HG03060 (cell line): ENCODE results near the gene SHISA6.
"Not testable (repeated sequence)": the region's sequence is repeated elsewhere in the genome, so short reads cannot be mapped to it uniquely, and the experiment has no call there.

Experiments
- ATAC-seq: cut with Tn5 transposase; IDR thresholded peaks from one replicate; pipeline ENCODE4 v1.9.1; 2021; ENCODE audit warnings: low read depth, moderate number of reproducible peaks; ENCODE audit not compliant: unreplicated experiment

The SHISA6 gene

DNA sequence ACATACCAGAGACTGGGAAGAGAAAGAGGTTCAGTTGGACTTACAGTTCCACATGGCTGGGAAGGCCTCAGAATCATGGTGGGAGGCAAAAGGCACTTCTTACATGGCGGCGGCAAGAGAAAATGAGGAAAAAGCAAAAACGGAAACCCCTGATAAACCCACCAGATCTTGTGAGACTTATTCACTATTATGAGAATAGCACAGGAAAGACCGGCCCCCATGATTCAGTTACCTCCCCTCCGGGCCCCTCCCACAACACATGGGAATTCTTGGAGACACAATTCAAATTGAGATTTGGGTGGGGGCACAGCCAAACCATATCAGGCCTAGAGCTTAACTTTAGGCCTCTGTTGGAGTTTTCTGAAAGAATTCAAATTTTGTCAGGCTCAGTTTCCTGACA is 60.9 kb downstream of the SHISA6 start:
- not testable (repeated sequence) for ATAC-seq

DNA sequence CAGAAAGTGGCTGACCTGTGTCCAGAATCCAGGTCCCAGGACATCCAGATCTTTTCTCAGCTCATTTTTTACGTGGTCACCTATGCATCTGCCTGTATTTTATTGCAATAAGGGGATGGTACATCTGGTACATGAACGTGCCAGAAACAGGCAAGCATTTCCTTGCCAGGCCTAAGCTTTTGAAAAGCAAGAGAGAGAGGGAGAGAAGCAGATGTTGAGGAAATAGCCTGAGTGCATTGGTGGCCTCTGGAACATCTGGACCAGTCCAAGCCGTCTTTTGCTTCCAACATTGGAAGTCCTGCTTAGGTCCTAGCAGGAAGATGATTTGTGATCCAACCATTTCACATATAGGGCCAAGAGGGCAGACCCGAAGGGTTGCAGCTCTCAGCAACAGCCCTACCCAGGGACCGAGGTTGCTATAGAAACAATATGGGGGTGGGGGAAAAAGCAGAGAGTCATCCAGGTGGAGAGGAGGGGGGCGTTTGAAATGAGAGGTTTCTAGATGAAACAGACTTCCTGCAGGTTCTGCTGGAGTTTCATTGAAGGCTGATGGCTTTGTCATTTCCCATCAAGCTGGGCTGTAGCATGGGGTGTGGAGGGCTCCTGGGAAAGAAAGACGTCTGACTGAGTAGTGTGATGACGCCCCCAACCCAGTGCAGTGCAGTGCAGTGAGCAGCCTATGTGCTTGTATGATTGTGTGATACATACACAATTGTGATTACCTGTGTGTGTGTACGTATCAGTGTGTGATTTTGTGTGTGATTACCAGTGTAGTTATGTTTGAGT is 61.6 kb downstream of the SHISA6 start:
- no peak for ATAC-seq

DNA sequence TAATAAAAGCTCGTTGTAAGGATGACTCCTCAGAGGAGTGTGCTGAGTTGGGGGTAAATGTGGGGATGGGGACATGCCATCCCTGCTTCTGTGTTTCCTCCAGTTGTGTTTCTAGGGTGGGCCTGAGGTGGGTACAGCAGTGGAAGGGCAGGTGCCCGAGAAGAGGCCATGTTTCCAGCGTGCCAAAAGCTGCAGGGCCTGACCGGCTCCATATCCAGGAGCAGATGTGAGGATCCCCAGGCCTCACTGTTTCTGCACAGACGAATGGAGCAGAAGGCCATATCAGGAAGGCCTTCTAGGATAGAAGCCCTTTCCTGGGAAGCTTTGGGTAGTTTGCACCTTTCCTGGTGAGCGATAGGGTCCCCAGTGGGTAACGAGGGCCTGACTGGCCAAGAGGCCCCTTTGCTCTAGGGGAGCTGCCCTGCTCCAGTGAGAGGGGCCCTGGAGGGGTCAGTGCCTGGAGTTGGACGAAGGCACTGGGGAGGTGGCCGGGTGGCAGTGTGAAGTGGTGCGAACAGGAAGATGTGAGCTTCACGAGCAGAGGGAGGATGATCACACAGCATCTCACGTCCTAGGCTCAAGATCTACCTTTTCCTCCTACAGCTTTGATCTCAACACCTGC is 62.9 kb downstream of the SHISA6 start:
- no peak for ATAC-seq

DNA sequence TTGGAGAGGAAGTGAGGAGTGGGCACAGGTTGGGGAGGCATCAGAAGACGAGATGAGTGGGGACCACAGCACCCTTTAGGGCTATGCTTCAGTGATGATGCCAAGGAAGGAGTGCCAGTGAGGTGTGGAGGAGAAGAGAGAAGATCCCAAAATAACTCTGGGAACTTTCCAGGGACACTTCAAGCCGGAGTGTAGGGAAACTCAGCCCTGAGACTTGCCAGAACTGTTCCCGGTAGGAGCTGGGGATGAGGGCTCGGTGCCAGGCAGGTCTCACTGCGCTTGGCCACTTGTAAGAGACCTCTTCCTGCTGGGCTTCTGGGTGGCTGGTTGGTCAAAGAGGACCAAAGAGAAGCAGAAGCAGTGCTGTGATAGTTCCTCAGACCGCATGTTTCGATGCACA is 63.6 kb downstream of the SHISA6 start:
- ATAC-seq = no peak

DNA sequence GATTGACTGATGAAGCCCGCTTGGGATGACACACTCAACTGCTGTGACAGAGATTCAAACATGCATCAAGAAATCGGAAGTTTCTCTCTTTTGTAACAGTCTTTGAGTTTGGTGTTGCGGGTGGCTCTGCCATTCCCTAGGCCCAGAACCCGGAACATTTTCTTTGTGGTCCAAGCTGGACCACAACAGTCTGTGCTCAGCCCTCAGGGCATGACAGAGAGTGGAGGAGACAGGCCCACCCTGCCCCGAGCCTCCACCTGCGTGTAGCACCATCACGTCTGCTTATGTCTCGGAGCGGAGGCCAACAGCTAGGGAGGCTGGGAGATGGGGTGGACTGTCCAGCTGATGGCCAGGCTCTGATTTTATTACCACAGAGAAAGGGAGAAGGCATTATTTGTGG is 64.5 kb downstream of the SHISA6 start:
- no peak for ATAC-seq

DNA sequence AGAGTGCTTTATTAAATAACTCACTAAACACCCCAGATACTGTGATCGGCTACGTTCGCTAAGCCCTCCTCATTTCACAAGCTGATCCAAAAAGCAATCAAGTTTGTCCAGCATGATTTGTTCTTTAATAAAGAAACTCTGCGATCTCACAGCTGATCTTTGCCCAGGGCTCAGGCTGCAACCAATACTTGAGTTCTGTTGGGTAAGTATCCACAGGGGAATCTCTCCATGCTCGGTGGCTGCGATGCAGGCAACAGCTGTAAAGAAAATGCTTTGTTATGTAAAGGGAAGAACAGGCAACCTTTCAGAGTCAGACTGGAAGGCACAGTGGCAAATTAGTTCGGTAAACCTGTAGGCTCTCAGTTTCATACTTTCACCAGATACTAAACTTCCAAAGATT is 67.5 kb downstream of the SHISA6 start:
- ATAC-seq = no peak

DNA sequence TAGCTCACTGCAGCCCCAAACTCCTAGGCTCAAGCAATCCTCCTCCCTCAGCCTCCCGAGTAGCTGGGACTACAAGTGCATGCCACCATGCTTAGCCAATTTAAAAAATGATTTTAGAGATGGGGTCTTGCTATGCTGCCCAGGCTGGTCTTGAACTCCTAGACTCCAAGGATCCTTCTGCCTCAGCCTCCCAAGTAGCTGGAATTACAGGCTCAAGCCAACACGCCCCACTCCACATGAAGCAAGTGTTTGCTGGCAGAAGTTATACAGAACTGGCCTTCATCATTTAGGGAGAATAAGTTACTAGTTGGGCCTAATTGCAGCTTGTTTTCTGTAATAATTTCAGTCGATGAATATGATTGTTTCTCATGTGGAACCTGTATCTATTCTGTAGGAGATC is 68.0 kb downstream of the SHISA6 start:
- no peak for ATAC-seq

DNA sequence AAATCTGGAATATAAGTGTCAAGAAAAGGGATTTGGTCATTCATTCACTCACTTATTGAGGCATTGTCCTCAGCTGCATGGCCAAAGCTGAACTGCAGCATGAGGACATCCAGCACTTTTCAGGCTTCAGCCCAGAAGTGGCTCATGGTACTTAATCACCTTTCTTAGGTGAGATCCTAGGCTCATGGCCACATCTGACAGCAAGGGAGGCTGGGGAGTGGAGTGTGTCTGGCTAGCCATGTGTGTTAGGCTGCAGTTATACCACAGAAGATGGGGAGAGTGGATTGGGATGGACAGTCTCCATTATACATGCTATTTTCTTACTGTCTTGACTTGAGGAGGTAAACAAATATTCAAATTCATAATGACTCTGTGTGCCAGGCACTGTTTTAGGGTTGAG is 68.8 kb downstream of the SHISA6 start:
- no peak for ATAC-seq

DNA sequence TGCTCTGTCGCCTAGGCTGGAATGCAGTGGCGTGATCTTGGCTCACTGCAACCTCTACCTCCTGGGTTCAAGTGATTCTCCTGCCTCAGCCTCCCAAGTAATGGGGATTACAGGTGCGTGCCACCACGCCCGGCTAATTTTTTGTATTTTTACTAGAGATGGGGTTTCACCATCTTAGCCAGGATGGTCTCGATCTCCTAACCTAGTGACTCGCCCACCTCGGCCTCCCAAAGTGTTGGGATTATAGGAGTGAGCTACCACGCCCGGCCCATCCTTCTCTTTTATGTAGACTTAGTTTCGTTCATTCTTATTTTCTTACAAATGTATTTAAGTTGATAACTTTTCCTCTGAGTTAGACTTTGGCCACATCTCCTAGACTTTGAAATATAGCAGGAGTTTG is 75.4 kb downstream of the SHISA6 start:
- ATAC-seq = not testable (repeated sequence)

DNA sequence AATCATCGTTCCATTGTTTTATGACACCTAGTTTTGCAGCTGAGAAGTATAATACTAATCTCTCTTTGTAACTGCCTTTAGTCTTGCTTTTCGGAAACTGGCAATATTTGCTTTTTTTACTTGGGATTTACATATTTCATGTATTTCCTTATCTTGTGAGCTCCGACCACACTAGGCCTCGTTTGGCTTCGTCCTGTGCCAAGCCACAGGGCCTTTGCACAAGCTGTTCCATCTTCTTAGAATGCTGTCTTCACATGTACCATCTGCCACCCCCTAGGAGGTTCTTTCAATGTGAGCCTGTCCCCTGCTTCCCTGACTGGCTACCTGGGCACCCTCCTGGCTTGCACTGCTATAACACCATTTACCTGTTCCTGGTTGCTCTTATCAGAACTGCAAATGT is 77.2 kb downstream of the SHISA6 start:
- no peak for ATAC-seq

DNA sequence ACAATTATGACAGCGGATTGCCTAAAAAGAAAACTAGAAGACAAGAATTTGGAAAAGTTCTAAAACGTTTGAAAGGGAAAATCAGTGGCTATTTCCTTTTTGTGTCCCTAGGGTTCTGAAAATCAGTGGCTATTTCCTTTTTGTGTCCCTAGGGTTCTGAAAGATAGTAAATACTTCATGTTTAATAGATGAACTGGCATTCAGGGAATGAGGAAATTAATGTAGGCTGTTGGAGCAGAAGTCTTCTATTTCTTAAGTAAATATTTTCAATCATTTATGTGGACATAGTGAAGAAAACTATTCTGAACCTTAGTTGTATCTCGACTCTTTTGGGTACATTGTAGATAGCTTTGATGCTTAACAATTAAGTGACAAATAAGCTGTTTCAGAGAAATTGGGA is 78.9 kb downstream of the SHISA6 start:
- no peak for ATAC-seq

DNA sequence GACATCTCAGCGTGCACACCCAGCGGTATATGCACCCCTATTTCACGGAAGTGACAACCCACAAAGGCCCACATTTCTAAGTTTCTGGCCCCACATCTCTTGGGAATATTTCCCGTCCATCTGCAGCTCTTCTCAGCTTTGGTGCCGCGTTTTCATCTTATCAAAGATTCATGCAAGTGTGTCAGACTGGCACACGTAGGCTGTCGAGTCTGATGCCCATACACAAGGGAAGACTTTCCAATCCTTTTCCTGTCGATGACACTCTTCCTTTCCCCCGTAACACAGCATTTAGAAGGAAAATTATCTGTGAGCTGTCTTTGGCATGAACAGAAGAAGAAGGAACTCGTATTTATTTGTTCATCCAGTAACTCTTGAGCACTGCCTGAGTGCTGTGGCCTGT is 83.0 kb downstream of the SHISA6 start:
- no peak for ATAC-seq

DNA sequence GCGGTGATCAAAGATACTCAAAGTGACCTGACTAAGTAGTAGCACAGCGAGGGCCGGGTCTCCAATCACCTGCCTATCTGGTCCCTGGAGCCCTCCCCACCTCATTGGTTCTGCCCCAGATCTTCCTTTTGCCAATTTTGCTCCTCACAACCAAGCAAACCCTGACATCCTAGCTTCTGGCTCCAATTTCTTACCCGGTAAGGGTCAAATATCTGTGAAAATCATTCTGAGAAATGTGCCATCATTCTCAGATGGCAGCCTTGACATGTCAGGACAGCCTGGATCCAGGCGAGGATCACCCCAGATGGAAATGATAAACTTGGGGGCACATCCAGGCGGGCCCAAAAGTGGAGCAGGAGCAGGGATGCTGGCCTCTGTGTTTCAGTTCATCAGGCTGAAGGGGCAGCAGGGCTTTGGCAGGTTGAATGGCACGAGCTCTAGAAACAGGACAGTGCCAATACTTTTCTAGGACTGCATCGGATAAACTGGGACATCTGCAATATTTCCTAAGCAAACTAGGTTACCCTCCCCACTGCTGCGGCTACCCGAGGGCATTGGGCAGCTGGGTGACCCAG is 83.9 kb downstream of the SHISA6 start:
- ATAC-seq = no peak

DNA sequence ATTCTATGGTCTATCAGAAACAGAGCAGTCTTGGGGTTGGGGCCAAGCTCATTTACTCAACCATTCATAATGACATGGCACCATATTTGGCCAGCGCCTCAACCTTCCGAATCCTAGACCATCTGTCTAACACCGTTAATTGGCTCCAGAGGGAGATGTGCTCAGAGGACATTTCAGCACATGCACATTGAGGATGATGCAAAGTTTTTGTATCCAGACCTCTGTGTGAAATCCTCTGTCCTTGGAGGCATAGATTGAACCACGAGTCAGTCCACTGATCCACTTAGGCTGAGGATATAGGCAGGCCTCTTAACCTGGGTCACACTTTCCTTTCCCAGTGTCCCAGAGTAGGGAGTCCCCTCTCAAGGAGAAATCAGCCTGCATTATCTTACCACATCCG is 85.5 kb downstream of the SHISA6 start:
- no peak for ATAC-seq

DNA sequence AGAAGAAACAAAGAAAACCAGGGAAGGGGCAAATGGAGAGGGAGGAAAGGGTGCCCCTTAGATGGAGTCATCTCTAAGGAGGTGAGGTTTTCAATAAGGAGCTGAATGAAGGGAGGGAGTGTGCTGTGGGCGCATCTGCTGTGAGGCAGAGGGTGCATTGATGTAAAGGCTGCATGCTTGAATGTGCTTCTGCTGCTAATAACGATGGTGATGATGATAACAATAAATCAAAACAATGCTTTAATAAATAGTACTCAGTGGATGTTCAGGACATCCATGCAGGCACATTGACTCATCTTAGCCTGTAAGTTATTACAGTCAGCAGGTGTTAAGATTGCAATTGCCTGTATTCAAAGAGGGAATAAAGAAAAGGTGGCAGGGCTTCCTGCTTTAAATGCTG is 87.8 kb downstream of the SHISA6 start:
- ATAC-seq = no peak

DNA sequence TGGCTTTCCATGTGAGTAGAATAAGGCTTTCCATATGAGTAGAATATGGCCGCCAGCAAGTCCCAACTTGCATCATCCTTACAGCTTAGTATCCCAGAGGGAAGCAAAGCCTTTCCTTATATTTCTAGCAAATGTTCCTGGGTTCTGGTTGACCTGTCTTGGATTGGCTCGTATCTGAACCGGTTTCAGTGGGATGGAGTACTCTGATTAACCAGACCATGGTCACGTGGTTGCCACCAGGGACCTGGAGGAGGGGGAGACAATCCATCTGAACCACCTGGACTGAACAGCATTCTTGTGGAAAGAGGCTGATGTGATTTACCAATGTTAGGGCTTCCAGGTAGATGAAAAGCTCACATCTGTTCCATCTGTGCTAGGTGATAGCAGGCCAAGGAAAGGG is 89.0 kb downstream of the SHISA6 start:
- no peak for ATAC-seq

DNA sequence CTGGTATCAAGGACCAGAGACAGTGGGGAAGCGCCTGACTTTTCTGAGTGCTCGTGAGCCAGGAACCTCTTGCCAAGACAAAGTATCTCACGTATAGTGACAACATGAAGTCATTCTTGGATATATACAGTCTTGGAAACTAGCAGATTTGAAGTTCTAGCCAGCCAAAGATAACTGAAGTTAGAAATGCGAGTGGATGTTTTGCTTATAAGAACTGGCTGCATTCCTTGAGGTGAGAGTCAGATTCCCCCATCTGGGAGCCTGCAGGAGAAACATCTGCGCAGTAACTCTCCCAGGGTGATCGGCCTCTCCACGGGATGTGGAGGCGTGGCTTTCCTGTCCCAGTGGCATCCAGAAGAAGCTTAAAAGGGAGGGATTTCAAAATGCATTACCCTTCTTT is 89.8 kb downstream of the SHISA6 start:
- ATAC-seq = no peak

DNA sequence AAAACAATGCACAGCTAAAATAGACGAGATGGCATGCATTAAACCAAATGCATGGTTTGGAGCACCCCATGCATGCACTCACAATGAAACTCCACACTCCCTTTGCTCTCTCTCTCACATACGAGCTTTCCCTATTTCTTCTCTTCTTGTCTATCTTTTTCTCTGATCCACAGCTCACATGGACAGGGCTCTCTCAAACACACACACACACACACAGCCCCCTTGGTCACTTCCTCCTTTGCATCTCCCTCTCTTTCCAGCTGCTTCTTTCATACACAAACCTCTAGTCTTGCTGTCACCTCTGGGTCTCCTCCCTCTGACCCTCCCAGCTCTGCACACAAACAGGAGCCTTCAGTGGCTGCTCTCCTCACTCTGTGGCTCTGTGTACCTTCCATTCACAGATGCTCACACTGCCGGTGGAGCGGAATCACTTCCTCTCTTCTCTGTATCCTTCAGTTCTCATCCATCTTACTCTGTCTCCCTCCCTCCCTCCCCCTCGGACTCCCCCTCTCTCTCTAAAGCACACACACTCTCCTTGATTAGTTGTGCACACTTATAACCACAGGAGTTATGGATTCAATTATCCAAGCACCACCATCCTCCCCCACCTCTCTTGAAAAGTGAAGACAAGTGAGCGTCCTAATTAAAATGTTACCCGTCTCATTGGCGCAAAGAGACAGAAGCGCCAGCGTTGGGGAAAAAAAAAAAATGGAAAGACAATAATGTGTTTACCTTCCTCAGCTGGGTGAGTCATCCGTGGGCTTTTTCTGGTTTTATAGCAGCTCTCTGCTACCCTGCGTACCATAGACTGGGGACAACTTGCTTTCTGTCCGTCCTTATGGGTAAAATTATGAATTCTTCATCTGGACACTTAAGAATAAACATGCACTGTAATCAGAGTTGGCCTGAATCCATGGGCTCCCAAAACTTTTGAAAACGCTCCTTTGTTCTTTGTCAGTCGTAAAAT is 90.8 kb downstream of the SHISA6 start:
- no peak for ATAC-seq

DNA sequence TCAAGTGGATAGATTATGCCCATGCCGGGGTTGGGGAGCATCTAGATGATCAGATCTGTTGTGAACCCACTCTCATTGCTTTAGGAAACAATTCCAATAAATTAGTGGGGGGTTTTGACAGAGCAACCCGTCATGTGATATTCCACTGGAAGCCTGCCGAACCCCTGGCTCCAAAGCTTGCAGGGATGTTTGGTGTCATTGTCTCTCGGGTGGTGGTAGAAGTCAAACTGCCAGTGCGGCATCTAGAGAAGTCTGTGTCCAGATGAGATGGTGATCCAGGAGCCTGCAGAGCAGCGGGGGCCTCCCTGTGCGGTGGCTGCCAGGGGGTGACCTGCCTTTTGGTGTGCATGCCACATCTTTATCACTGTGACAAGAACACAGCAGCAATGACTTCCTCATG is 91.7 kb downstream of the SHISA6 start:
- no peak for ATAC-seq

DNA sequence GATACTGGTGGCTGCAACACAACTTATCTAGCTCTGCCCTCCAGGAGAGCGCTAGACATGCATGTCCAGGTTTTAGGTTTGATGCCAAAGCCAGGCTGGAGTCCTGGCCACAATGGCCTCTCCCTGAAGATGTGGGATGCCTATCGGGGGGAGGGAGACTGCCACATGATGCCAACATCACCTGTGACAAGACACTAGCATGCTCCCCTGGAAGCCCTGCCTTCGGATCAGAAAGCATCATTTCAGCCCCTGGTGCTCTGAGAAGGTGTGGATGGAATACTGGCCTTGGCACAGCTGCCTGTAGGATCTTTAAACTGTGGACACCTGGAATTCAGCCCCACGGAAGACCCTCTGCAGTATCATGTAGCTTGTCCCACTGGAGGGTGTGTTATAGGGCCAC is 93.5 kb downstream of the SHISA6 start:
- ATAC-seq = no peak

DNA sequence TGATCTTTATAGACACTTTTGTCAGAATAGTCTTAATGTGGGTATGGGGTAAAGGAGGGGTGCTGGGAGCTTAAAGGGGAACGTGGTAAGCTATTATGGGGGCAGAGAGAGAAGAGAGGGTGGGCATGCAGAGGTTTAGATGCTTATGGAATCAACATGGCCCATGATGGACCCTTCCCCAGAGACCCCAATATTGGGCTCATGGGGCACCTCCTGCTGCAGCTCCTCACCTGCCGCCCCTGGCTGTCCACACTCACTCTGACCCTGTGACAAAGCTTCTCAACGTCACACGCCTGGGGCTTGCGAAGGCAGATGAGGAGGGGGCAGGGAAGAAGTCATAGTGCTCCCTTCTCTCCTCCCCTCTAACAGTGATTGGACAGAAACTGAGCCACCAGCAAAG is 95.3 kb downstream of the SHISA6 start:
- no peak for ATAC-seq
